Karpas-422 (cell line): ENCODE results near the gene KIRREL3. TPM values are rescaled to one million over a fixed set of nuclear protein-coding genes. Genes with fewer than 3 reads are reported as not detected.

ENCODE experiments used
- DNase-seq: peaks from one replicate; pipeline ENCODE4 v3.0.0-alpha.2; 2015
- H2AFZ ChIP-seq: fragments of 200-600 bp; sonication (generic); 2 replicates; pipeline ENCODE4 v1.6.1; 2014; ENCODE audit warnings: antibody characterized with exemption, low read length, mixed read lengths
- H3K27ac ChIP-seq: fragments of 200-600 bp; sonication (generic); 2 replicates; pipeline ENCODE4 v1.5.1; 2014; ENCODE audit warnings: mild to moderate bottlenecking, low read length, moderate library complexity
- H3K27me3 ChIP-seq: fragments of 200-600 bp; sonication (generic); 2 replicates; pipeline ENCODE4 v1.6.1; 2014; ENCODE audit warnings: low read length, mixed read lengths
- H3K36me3 ChIP-seq: fragments of 200-600 bp; sonication (generic); 2 replicates; pipeline ENCODE4 v1.6.1; 2014; ENCODE audit warnings: low read length, mixed read lengths; ENCODE audit not compliant: insufficient read depth
- H3K4me1 ChIP-seq: fragments of 200-600 bp; sonication (generic); 2 replicates; pipeline ENCODE4 v1.6.1; 2014; ENCODE audit warnings: mild to moderate bottlenecking, low read length, mixed read lengths
- H3K4me2 ChIP-seq: fragments of 200-600 bp; sonication (generic); 2 replicates; pipeline ENCODE4 v1.6.1; 2014; ENCODE audit warnings: low read length, low read depth, mild to moderate bottlenecking; ENCODE audit not compliant: poor library complexity, severe bottlenecking
- H3K4me3 ChIP-seq: fragments of 200-600 bp; sonication (generic); 2 replicates; pipeline ENCODE4 v1.5.1; 2014; ENCODE audit warnings: mild to moderate bottlenecking, antibody characterized with exemption, low read length, mixed read lengths
- H3K79me2 ChIP-seq: fragments of 200-600 bp; sonication (generic); 2 replicates; pipeline ENCODE4 v1.6.1; 2014; ENCODE audit warnings: mild to moderate bottlenecking, low read length, mixed read lengths
- H3K9ac ChIP-seq: fragments of 200-600 bp; sonication (generic); 2 replicates; pipeline ENCODE4 v1.6.0; 2014; ENCODE audit warnings: low read length
- H3K9me2 ChIP-seq: fragments of 200-600 bp; sonication (generic), shearing (Covaris generic); replicated peaks from 2 replicates; pipeline ENCODE4 v1.6.0; 2014; ENCODE audit warnings: mild to moderate bottlenecking, low read length, moderate library complexity; ENCODE audit not compliant: insufficient read depth
- H3K9me3 ChIP-seq: fragments of 300-700, 200-600 bp; sonication (generic); 2 replicates; pipeline ENCODE4 v1.6.1; 2014; ENCODE audit warnings: low read length, mixed read lengths
- H4K20me1 ChIP-seq: fragments of 200-600 bp; sonication (generic); 2 replicates; pipeline ENCODE4 v1.6.1; 2014; ENCODE audit warnings: mild to moderate bottlenecking, antibody characterized with exemption, low read length, low read depth; ENCODE audit not compliant: insufficient read depth
- total RNA-seq: library from RNA; depleted of rRNA; stranded (reverse); fragments of >200 nt; shearing (Covaris generic); gene quantifications from 2 replicates; pipeline ENCODE4 v1.2.3, GENCODE V29; 2014; ENCODE audit warnings: low replicate concordance

The KIRREL3 gene
- total RNA-seq, 1 experiment from 2014 or later = not detected

GRCh38 chr11:126664643-126665042 is 335.9 kb downstream of the KIRREL3 start:
- no peak for DNase-seq
- Histone ChIP-seq H3K27ac (no peak overlapping the region), H3K27me3 (no peaks in the 10 kb centered on the region), H3K4me2 (no peak overlapping the region), H3K36me3 (no peaks in the 10 kb centered on the region), H3K9me3 (no peaks in the 10 kb centered on the region), H3K79me2 (no peaks in the 10 kb centered on the region), H3K9ac (no peak overlapping the region), H3K4me3 (no peak overlapping the region), H3K9me2 (no peaks in the 10 kb centered on the region), H4K20me1 (no peaks in the 10 kb centered on the region), H2AFZ (peak overlapping the region; percentile 34; the same call in 1 of the 2 replicates), H3K4me1 (peaks cover 34% of the 10 kb centered on the region)

GRCh38 chr11:126663749-126664592 is 336.6 kb downstream of the KIRREL3 start:
- Histone ChIP-seq H3K4me3 (no peak overlapping the region), H3K27me3 (no peaks in the 10 kb centered on the region), H4K20me1 (no peaks in the 10 kb centered on the region), H3K9ac (no peak overlapping the region), H3K79me2 (no peaks in the 10 kb centered on the region), H3K9me3 (no peaks in the 10 kb centered on the region), H3K27ac (no peak overlapping the region), H2AFZ (peak overlapping the region; percentile 34; the same call in 1 of the 2 replicates), H3K9me2 (no peaks in the 10 kb centered on the region), H3K36me3 (no peaks in the 10 kb centered on the region), H3K4me1 (peaks cover 28% of the 10 kb centered on the region), H3K4me2 (no peak overlapping the region)
- no peak for DNase-seq

- Histone ChIP-seq H3K9me3 (no peaks in the 10 kb centered on the region), H3K79me2 (no peaks in the 10 kb centered on the region), H3K4me1 (peaks cover 24% of the 10 kb centered on the region), H4K20me1 (no peaks in the 10 kb centered on the region), H3K4me3 (no peak overlapping the region), H3K36me3 (no peaks in the 10 kb centered on the region), H2AFZ (no peak overlapping the region), H3K4me2 (no peak overlapping the region), H3K9me2 (no peaks in the 10 kb centered on the region), H3K27me3 (no peaks in the 10 kb centered on the region), H3K9ac (no peak overlapping the region), H3K27ac (no peak overlapping the region)
- DNase-seq = no peak
Observed at GRCh38 chr11:126662035-126662790, 338.4 kb downstream of the KIRREL3 start.

GRCh38 chr11:126660761-126661425 is 339.7 kb downstream of the KIRREL3 start:
- no peak overlapping the region for H2AFZ ChIP-seq
- peaks cover 26% of the 10 kb centered on the region for H3K4me1 ChIP-seq
- no peaks in the 10 kb centered on the region for H3K36me3 ChIP-seq
- H3K9me3 ChIP-seq = no peaks in the 10 kb centered on the region
- no peak overlapping the region for H3K4me3 ChIP-seq
- H3K27me3 ChIP-seq = no peaks in the 10 kb centered on the region
- no peaks in the 10 kb centered on the region for H3K79me2 ChIP-seq
- no peak overlapping the region for H3K4me2 ChIP-seq
- no peak overlapping the region for H3K9ac ChIP-seq
- H4K20me1 ChIP-seq = no peaks in the 10 kb centered on the region
- no peaks in the 10 kb centered on the region for H3K9me2 ChIP-seq
- no peak overlapping the region for H3K27ac ChIP-seq
- no peak for DNase-seq

- DNase-seq = no peak
- Histone ChIP-seq H3K4me3 (no peak overlapping the region), H3K9me2 (no peaks in the 10 kb centered on the region), H4K20me1 (no peaks in the 10 kb centered on the region), H3K27me3 (no peaks in the 10 kb centered on the region), H3K4me2 (no peak overlapping the region), H2AFZ (no peak overlapping the region), H3K27ac (no peak overlapping the region), H3K4me1 (peaks cover 32% of the 10 kb centered on the region), H3K79me2 (no peaks in the 10 kb centered on the region), H3K9ac (no peak overlapping the region), H3K36me3 (no peaks in the 10 kb centered on the region), H3K9me3 (no peaks in the 10 kb centered on the region)
Observed at GRCh38 chr11:126660321-126660720, 340.2 kb downstream of the KIRREL3 start.

- Histone ChIP-seq H3K79me2 (no peaks in the 10 kb centered on the region), H3K9me2 (no peaks in the 10 kb centered on the region), H3K4me2 (no peak overlapping the region), H3K9ac (no peak overlapping the region), H3K9me3 (no peaks in the 10 kb centered on the region), H3K36me3 (no peaks in the 10 kb centered on the region), H3K4me1 (peaks cover 46% of the 10 kb centered on the region), H3K27ac (no peak overlapping the region), H3K27me3 (no peaks in the 10 kb centered on the region), H2AFZ (no peak overlapping the region), H3K4me3 (no peak overlapping the region), H4K20me1 (no peaks in the 10 kb centered on the region)
- DNase-seq = no peak
Observed at GRCh38 chr11:126658306-126659056, 342.1 kb downstream of the KIRREL3 start.

GRCh38 chr11:126655807-126656128 is 344.8 kb downstream of the KIRREL3 start:
- H3K9me3 ChIP-seq = no peaks in the 10 kb centered on the region
- 0 out of 2 replicates have a peak overlapping the region, but pooled peaks have one; percentile 9 for H3K4me3 ChIP-seq
- H3K36me3 ChIP-seq = no peaks in the 10 kb centered on the region
- H2AFZ ChIP-seq = no peak overlapping the region
- peak overlapping the region; percentile 38 for H3K4me2 ChIP-seq
- DNase-seq = no peak
- H4K20me1 ChIP-seq = no peaks in the 10 kb centered on the region
- H3K9me2 ChIP-seq = no peaks in the 10 kb centered on the region
- no peaks in the 10 kb centered on the region for H3K27me3 ChIP-seq
- no peaks in the 10 kb centered on the region for H3K79me2 ChIP-seq
- H3K4me1 ChIP-seq = peaks cover 35% of the 10 kb centered on the region
- no peak overlapping the region for H3K9ac ChIP-seq
- H3K27ac ChIP-seq = no peak overlapping the region
